ENCODE measurements around the gene ADCY9. TPM values are rescaled to one million over a fixed set of nuclear protein-coding genes. Genes with fewer than 3 reads are reported as not detected.
A peak's percentile ranks its signal among the peaks of the same experiment; 100 is the strongest.

ADCY9 gene
- polyA plus RNA-seq, 3 donors = 0.44 to 9.3 (median 0.67) TPM

DNA sequence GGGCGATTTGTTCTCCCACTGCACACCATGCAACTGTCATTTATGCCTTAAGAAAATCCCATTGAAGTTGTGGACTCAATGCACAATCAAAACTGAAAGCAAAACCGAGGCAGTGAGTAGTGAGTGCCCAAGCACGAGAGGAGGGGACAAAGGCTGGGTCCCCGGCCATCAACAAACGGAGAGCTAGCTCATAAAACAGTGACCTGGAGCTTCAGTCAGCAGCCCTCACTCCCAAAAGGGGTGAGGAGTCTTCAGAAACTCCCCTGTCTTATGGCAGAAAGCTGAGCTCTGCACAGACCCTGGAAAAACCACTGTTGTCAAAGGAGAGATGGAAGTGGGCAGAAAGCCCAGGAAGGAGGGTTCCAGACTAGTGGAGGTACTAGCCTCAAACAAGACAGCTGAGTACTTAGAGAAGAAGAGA lies 96.9 kb downstream of the ADCY9 start:
- Mint-ChIP-seq H3K27me3 (ENCODE audit: low read depth in 3 of 3) (peaks cover 0 to 2% (median 2%) of the 10 kb centered on the region in 3 donors), H3K36me3 (peaks cover 6 to 7% of the 10 kb centered on the region in 2 donors), H3K9me3 (peaks cover 0 to 6% (median 0%) of the 10 kb centered on the region in 7 donors), H3K4me3 (peak overlapping the region; percentile 76 to 81), H3K4me1 (peaks cover 42% of the 10 kb centered on the region), H3K27ac (peak overlapping the region; percentile 64 to 93 (median 88))
- Histone ChIP-seq H3K4me1 (ENCODE audit: control insufficient read depth in 1 of 2, insufficient read depth in 2 of 2, low read length in 2 of 2) (peaks cover 42 to 44% of the 10 kb centered on the region in 2 donors), H3K27ac (ENCODE audit: low read depth in 1 of 2, low read length in 2 of 2) (peak overlapping the region; percentile 22 to 73), H3K9me3 (replicated peaks in 1 of 2; ENCODE audit: control insufficient read depth in 1 of 2, insufficient read depth in 1 of 2, low read length in 2 of 2) (no peaks in the 10 kb centered on the region), H3K79me2 (ENCODE audit: insufficient read depth, low read length) (peaks cover 12% of the 10 kb centered on the region), H2AFZ (ENCODE audit: insufficient read depth, low read depth, low read length, poor library complexity, severe bottlenecking) (peak overlapping the region; percentile 66), H3K4me3 (replicated peaks in 1 of 3; ENCODE audit: low read depth in 2 of 3, low read length in 3 of 3) (peak overlapping the region; percentile 10 to 67 (median 51)), H3K27me3 (ENCODE audit: control insufficient read depth in 2 of 2, insufficient read depth in 2 of 2, low read length in 2 of 2) (no peaks in the 10 kb centered on the region), H3K36me3 (replicated peaks in 1 of 2; ENCODE audit: control insufficient read depth in 1 of 2, insufficient read depth in 2 of 2, low read length in 2 of 2) (no peaks in the 10 kb centered on the region), H4K20me1 (ENCODE audit: insufficient read depth, low read length) (no peaks in the 10 kb centered on the region), H3K9ac (ENCODE audit: insufficient read depth, low read length, poor library complexity, severe bottlenecking) (peak overlapping the region; percentile 38), H3K4me2 (replicated peaks; ENCODE audit: extremely low read depth, low read length, poor library complexity, severe bottlenecking) (peak overlapping the region; percentile 58)
- WGBS (ENCODE audit: insufficient coverage) = 34% methylated on average over 3 of the region's 5 CpGs
- intact Hi-C loops (cut with micrococcal nuclease) = loop anchor here in 1 of 2 donors (5.0 to 10.0 kb wide), 2 partner anchors 57 to 235 kb away; no protein-coding TSS in a partner anchor
- TF ChIP-seq, protein P1, sequence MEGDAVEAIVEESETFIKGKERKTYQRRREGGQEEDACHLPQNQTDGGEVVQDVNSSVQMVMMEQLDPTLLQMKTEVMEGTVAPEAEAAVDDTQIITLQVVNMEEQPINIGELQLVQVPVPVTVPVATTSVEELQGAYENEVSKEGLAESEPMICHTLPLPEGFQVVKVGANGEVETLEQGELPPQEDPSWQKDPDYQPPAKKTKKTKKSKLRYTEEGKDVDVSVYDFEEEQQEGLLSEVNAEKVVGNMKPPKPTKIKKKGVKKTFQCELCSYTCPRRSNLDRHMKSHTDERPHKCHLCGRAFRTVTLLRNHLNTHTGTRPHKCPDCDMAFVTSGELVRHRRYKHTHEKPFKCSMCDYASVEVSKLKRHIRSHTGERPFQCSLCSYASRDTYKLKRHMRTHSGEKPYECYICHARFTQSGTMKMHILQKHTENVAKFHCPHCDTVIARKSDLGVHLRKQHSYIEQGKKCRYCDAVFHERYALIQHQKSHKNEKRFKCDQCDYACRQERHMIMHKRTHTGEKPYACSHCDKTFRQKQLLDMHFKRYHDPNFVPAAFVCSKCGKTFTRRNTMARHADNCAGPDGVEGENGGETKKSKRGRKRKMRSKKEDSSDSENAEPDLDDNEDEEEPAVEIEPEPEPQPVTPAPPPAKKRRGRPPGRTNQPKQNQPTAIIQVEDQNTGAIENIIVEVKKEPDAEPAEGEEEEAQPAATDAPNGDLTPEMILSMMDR (IDR thresholded peaks at IDR 0.05) = no peak
- DNase-seq = peak in 2 of 3 donors; percentile 43 to 50

DNA sequence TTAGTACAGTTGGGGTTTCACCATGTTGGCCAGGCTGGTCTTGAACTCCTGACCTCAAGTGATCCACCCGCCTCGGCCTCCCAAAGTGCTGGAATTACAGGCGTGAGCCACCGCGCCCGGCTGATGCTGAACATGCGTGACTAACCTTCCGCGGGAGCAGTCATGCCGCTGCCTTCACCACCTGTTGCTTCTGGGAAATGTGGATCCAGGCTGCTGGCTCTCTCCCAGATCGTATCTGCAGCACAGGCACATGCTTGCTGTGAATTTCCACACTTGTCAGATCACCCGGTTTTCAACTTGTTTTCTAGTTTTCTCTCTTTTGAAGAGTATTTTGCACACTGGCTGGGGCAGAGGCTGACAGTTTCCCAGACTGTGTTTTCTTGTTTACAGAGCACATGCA lies 97.9 kb downstream of the ADCY9 start:
- peak overlapping the region in 1 of 2 donors; percentile 8 for H3K4me3 Mint-ChIP-seq
- WGBS (ENCODE audit: insufficient coverage) = 81% methylated on average over 7 of the region's 12 CpGs

More for the DNA sequence above, 97.9 kb downstream of the ADCY9 start:
- H3K4me3 ChIP-seq (replicated peaks in 1 of 3; ENCODE audit: low read depth in 2 of 3, low read length in 3 of 3) = peak overlapping the region in 1 of 3 experiments; percentile 67
- no peaks in the 10 kb centered on the region for H3K27me3 ChIP-seq (ENCODE audit: control insufficient read depth in 2 of 2, insufficient read depth in 2 of 2, low read length in 2 of 2)
- H4K20me1 ChIP-seq (ENCODE audit: insufficient read depth, low read length) = no peaks in the 10 kb centered on the region
- peak overlapping the region; percentile 58 for H3K4me2 ChIP-seq (replicated peaks; ENCODE audit: extremely low read depth, low read length, poor library complexity, severe bottlenecking)
- DNase-seq = peak in 1 of 3 donors; percentile 13
- H2AFZ ChIP-seq (ENCODE audit: insufficient read depth, low read depth, low read length, poor library complexity, severe bottlenecking) = no peak overlapping the region
- Mint-ChIP-seq H3K9me3 (peaks cover 0 to 6% (median 0%) of the 10 kb centered on the region in 7 donors), H3K27me3 (ENCODE audit: low read depth in 3 of 3) (peaks cover 0 to 2% (median 0%) of the 10 kb centered on the region in 3 donors), H3K27ac (peak overlapping the region in 6 of 7 donors; percentile 46 to 81 (median 60)), H3K4me1 (peaks cover 44% of the 10 kb centered on the region), H3K36me3 (peaks cover 6 to 7% of the 10 kb centered on the region in 2 donors)
- no peaks in the 10 kb centered on the region for H3K9me3 ChIP-seq (replicated peaks in 1 of 2; ENCODE audit: control insufficient read depth in 1 of 2, insufficient read depth in 1 of 2, low read length in 2 of 2)
- TF ChIP-seq, protein P1 (IDR thresholded peaks at IDR 0.05) = no peak
- H3K36me3 ChIP-seq (replicated peaks in 1 of 2; ENCODE audit: control insufficient read depth in 1 of 2, insufficient read depth in 2 of 2, low read length in 2 of 2) = no peaks in the 10 kb centered on the region
- H3K27ac ChIP-seq (ENCODE audit: low read depth in 1 of 2, low read length in 2 of 2) = peak overlapping the region; percentile 32 to 73
- H3K79me2 ChIP-seq (ENCODE audit: insufficient read depth, low read length) = peaks cover 12% of the 10 kb centered on the region
- no peak overlapping the region for H3K9ac ChIP-seq (ENCODE audit: insufficient read depth, low read length, poor library complexity, severe bottlenecking)
- intact Hi-C loops (cut with micrococcal nuclease) = loop anchor here in 1 of 2 donors (5.0 to 10.0 kb wide), 2 partner anchors 56 to 236 kb away; no protein-coding TSS in a partner anchor
- H3K4me1 ChIP-seq (ENCODE audit: control insufficient read depth in 1 of 2, insufficient read depth in 2 of 2, low read length in 2 of 2) = peaks cover 42 to 44% of the 10 kb centered on the region in 2 donors

Measured in CD14-positive monocyte (primary cell).